ENCODE data around the gene ESRRA. TPM values are rescaled to one million over a fixed set of nuclear protein-coding genes. Genes with fewer than 3 reads are reported as not detected.
A peak's percentile ranks its signal among the peaks of the same experiment; 100 is the strongest.

The ESRRA gene
- total and polyA plus RNA-seq, 9 of the 15 experiments (the other 6 are each of a cell fraction or from before 2014, with no cell fraction given), result 0.27 to 89.7 (median 23.7) TPM

DNA sequence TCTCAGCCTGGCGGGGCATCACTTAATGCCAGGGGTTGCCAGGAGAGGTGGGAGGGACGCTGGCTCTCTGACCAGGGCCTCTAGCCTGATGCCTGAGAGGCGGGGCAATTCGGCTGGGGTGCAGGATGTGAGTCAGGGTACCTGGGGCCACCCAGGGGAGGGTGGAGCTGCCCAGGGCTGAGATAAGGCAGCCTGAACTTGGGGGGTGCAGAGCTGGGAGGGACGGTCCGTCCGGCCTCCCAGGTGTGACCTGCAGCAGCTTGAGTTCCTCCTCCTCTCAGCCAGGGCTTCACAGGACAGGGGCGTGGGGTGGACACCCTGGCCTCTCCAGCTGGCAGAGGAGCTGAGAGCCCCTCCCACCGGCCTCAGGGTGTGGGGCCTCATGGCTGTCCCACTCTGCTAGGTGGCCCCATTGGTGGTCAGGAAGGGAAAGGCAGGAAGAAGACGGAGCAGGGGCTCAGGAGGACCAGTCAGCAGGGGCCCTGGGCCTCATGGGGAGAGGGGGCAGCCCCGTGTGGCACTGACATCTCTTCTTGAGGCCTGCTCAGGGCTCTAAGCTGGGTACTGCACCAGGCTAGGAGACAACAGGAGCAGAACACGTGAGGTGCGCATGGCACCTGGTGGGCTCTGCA, 52.7 kb downstream of the ESRRA start (continued):
- TF ChIP-seq, protein P1, sequence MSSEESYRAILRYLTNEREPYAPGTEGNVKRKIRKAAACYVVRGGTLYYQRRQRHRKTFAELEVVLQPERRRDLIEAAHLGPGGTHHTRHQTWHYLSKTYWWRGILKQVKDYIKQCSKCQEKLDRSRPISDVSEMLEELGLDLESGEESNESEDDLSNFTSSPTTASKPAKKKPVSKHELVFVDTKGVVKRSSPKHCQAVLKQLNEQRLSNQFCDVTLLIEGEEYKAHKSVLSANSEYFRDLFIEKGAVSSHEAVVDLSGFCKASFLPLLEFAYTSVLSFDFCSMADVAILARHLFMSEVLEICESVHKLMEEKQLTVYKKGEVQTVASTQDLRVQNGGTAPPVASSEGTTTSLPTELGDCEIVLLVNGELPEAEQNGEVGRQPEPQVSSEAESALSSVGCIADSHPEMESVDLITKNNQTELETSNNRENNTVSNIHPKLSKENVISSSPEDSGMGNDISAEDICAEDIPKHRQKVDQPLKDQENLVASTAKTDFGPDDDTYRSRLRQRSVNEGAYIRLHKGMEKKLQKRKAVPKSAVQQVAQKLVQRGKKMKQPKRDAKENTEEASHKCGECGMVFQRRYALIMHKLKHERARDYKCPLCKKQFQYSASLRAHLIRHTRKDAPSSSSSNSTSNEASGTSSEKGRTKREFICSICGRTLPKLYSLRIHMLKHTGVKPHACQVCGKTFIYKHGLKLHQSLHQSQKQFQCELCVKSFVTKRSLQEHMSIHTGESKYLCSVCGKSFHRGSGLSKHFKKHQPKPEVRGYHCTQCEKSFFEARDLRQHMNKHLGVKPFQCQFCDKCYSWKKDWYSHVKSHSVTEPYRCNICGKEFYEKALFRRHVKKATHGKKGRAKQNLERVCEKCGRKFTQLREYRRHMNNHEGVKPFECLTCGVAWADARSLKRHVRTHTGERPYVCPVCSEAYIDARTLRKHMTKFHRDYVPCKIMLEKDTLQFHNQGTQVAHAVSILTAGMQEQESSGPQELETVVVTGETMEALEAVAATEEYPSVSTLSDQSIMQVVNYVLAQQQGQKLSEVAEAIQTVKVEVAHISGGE (CRISPR knock-in tag; IDR thresholded peaks at IDR 0.05), result 0 out of 6 replicates have a peak, but pooled peaks of 1 of the 3 experiments have one; percentile 22
- no peak for TF ChIP-seq CEBPB (tag; IDR thresholded peaks at IDR 0.05)
- no peak for TF ChIP-seq MIER1 (IDR thresholded peaks at IDR 0.05; ENCODE audit: low read depth)
- no peak for TF ChIP-seq ZKSCAN1 (IDR thresholded peaks at IDR 0.05; ENCODE audit: low read depth, low read length)
- TF ChIP-seq RBBP5 (IDR thresholded peaks at IDR 0.05; ENCODE audit: borderline replicate concordance, insufficient read depth, low read length, poor library complexity, severe bottlenecking), result no peak
- no peak for TF ChIP-seq SRF (CRISPR knock-in tag; IDR thresholded peaks at IDR 0.05)
- no peak for TF ChIP-seq SRSF7 (optimal IDR thresholded peaks at IDR 0.05; ENCODE audit: low read depth, low read length)
- no peak for TF ChIP-seq PHF21A (IDR thresholded peaks at IDR 0.05; ENCODE audit: borderline replicate concordance, low read depth)
- TF ChIP-seq, protein P2, sequence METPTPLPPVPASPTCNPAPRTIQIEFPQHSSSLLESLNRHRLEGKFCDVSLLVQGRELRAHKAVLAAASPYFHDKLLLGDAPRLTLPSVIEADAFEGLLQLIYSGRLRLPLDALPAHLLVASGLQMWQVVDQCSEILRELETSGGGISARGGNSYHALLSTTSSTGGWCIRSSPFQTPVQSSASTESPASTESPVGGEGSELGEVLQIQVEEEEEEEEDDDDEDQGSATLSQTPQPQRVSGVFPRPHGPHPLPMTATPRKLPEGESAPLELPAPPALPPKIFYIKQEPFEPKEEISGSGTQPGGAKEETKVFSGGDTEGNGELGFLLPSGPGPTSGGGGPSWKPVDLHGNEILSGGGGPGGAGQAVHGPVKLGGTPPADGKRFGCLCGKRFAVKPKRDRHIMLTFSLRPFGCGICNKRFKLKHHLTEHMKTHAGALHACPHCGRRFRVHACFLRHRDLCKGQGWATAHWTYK (CRISPR knock-in tag; IDR thresholded peaks at IDR 0.05), result 0 out of 2 replicates have a peak, but pooled peaks have one; percentile 3
- TF ChIP-seq, protein P3, sequence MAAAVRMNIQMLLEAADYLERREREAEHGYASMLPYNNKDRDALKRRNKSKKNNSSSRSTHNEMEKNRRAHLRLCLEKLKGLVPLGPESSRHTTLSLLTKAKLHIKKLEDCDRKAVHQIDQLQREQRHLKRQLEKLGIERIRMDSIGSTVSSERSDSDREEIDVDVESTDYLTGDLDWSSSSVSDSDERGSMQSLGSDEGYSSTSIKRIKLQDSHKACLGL (CRISPR knock-in tag; IDR thresholded peaks at IDR 0.05; ENCODE audit: borderline replicate concordance, poor library complexity, severe bottlenecking), result no peak
- TF ChIP-seq, protein P4, sequence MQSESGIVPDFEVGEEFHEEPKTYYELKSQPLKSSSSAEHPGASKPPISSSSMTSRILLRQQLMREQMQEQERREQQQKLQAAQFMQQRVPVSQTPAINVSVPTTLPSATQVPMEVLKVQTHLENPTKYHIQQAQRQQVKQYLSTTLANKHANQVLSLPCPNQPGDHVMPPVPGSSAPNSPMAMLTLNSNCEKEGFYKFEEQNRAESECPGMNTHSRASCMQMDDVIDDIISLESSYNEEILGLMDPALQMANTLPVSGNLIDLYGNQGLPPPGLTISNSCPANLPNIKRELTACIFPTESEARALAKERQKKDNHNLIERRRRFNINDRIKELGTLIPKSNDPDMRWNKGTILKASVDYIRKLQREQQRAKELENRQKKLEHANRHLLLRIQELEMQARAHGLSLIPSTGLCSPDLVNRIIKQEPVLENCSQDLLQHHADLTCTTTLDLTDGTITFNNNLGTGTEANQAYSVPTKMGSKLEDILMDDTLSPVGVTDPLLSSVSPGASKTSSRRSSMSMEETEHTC (IDR thresholded peaks at IDR 0.05), result no peak
- TF ChIP-seq, protein P5, sequence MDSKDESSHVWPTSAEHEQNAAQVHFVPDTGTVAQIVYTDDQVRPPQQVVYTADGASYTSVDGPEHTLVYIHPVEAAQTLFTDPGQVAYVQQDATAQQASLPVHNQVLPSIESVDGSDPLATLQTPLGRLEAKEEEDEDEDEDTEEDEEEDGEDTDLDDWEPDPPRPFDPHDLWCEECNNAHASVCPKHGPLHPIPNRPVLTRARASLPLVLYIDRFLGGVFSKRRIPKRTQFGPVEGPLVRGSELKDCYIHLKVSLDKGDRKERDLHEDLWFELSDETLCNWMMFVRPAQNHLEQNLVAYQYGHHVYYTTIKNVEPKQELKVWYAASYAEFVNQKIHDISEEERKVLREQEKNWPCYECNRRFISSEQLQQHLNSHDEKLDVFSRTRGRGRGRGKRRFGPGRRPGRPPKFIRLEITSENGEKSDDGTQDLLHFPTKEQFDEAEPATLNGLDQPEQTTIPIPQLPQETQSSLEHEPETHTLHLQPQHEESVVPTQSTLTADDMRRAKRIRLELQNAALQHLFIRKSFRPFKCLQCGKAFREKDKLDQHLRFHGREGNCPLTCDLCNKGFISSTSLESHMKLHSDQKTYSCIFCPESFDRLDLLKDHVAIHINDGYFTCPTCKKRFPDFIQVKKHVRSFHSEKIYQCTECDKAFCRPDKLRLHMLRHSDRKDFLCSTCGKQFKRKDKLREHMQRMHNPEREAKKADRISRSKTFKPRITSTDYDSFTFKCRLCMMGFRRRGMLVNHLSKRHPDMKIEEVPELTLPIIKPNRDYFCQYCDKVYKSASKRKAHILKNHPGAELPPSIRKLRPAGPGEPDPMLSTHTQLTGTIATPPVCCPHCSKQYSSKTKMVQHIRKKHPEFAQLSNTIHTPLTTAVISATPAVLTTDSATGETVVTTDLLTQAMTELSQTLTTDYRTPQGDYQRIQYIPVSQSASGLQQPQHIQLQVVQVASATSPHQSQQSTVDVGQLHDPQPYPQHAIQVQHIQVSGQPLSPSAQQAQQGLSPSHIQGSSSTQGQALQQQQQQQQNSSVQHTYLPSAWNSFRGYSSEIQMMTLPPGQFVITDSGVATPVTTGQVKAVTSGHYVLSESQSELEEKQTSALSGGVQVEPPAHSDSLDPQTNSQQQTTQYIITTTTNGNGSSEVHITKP (IDR thresholded peaks at IDR 0.05; ENCODE audit: partially characterized antibody), result peak; percentile 32
- TF ChIP-seq NFXL1 (CRISPR knock-in tag; IDR thresholded peaks at IDR 0.05), result no peak
- no peak for TF ChIP-seq ZFPM2 (CRISPR knock-in tag; IDR thresholded peaks at IDR 0.05)
- no peak for TF ChIP-seq MCM2 (IDR thresholded peaks at IDR 0.05; ENCODE audit: low read depth)
